ENCODE data around the gene PYGB.
A peak's percentile ranks its signal among the peaks of the same experiment; 100 is the strongest.

DNA sequence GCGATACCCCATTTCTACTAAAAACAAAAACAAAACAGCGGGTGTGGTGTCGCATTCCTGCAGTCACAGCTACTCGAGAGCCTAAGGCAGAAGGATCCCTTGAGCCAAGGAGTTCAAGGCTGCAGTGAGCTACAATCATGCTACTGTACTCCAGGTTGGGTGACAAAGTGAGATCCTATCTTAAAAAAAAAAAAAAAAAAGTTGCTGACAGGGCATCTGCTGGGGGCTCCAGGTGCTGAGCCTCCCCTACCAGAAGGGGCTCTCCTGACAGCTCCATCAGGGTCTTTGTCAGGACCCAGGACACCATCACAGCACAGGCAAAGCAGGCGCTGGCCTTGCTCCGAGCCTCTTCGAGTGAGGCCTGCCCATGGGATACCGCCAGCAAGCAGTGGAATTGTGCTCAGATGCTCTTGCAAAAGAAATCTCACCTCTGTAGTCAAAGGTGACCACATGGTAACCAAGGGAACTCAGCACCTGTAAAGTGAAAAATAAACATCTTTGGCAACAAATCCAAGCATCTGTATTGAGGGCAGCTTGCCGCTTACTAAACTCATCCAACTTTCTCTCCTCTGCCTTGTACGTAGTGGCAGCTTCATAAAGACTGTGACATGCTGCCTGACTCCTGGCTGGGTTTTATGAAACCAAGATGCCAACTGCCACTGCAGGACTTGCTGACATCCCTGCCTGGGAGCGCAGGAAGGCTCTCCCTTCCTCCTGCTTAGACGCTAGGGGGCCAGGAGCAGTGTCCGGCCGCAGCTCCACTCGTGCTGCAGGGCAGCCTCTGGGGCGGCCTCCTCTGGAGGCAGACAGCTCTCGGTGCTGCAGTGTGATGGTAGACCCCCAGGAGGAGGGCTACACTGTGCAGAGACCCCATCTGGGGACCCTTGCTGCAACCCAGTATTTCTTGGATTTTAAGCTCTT is 66.9 kb downstream of the PYGB start:
- TF ChIP-seq, protein P1, sequence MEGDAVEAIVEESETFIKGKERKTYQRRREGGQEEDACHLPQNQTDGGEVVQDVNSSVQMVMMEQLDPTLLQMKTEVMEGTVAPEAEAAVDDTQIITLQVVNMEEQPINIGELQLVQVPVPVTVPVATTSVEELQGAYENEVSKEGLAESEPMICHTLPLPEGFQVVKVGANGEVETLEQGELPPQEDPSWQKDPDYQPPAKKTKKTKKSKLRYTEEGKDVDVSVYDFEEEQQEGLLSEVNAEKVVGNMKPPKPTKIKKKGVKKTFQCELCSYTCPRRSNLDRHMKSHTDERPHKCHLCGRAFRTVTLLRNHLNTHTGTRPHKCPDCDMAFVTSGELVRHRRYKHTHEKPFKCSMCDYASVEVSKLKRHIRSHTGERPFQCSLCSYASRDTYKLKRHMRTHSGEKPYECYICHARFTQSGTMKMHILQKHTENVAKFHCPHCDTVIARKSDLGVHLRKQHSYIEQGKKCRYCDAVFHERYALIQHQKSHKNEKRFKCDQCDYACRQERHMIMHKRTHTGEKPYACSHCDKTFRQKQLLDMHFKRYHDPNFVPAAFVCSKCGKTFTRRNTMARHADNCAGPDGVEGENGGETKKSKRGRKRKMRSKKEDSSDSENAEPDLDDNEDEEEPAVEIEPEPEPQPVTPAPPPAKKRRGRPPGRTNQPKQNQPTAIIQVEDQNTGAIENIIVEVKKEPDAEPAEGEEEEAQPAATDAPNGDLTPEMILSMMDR (IDR thresholded peaks at IDR 0.05; ENCODE audit: poor library complexity), result peak; percentile 3
- TF ChIP-seq EZH2 (IDR thresholded peaks at IDR 0.05; ENCODE audit: borderline replicate concordance), result no peak

All from hepatocyte (in vitro differentiated cells).